Panc1 (cell line): ENCODE data around the gene NAT10. TPM values are rescaled to one million over a fixed set of nuclear protein-coding genes. Genes with fewer than 3 reads are reported as not detected.

Experiments
- ATAC-seq: fragments of 200-7000 bp; cut with Tn5 transposase; 2 replicates; pipeline ENCODE4 v1.9.1; 2020; ENCODE audit warnings: mild to moderate bottlenecking, moderate library complexity
- BruUV-seq: library from RNA; stranded (reverse); fragments of 400-500 nt; replicated peaks from 2 replicates; lab custom pipeline; 2021; lab: Mats Ljungman, UMichigan
- CTCF ChIA-PET: fragments of 300-600 bp; sonication (Branson Sonifier 250); formaldehyde crosslinking; loops from one replicate; lab custom pipeline; 2022; ENCODE audit warnings: antibody characterized with exemption; lab: Charles Lee
- POLR2A ChIA-PET: fragments of 300-600 bp; sonication (Branson Sonifier 250); formaldehyde crosslinking; loops from one replicate; lab custom pipeline; 2022; ENCODE audit warnings: antibody characterized with exemption; lab: Charles Lee
- DNase-seq: peaks from one replicate; pipeline ENCODE4 v3.0.0-alpha.2; 2010; ENCODE audit warnings: low read depth, low spot score
- H3K27ac ChIP-seq: 2 replicates; pipeline ENCODE4 v1.5.1; 2011; ENCODE audit warnings: mild to moderate bottlenecking, low read length, inconsistent platforms
- H3K27me3 ChIP-seq: fragments of 200-500 bp; sonication (Bioruptor generic); 2 replicates; pipeline ENCODE4 v1.6.0; 2014; ENCODE audit warnings: low read length, inconsistent platforms; ENCODE audit not compliant: control insufficient read depth, insufficient read depth
- H3K36me3 ChIP-seq: fragments of 200-500 bp; sonication (Bioruptor generic); 2 replicates; pipeline ENCODE4 v1.5.1; 2014; ENCODE audit warnings: inconsistent platforms, mild to moderate bottlenecking, low read length, moderate library complexity; ENCODE audit not compliant: control insufficient read depth, insufficient read depth
- H3K4me1 ChIP-seq: 2 replicates; pipeline ENCODE4 v1.5.1; 2011; ENCODE audit warnings: inconsistent platforms, mild to moderate bottlenecking, low read length, moderate library complexity; ENCODE audit not compliant: control insufficient read depth, insufficient read depth
- H3K4me3 ChIP-seq, 2 experiments: 2 replicates each; pipeline ENCODE4 v1.5.1; 2011 to 2012; ENCODE audit warnings: low read depth in 2 of 2, low read length in 2 of 2, mild to moderate bottlenecking in 2 of 2, inconsistent platforms in 1 of 2, moderate library complexity in 1 of 2
- H3K9me3 ChIP-seq: fragments of 200-500 bp; sonication (Bioruptor generic); 2 replicates; pipeline ENCODE4 v1.5.1; 2014; ENCODE audit warnings: low read depth, mild to moderate bottlenecking, inconsistent platforms, low read length, moderate library complexity; ENCODE audit not compliant: control insufficient read depth, insufficient read depth
- POLR2AphosphoS5 ChIP-seq: IDR thresholded peaks from 2 replicates; pipeline ENCODE4 v1.6.1; 2012; ENCODE audit warnings: mild to moderate bottlenecking, low read depth, low read length, moderate library complexity
- SIN3A ChIP-seq: IDR thresholded peaks from 2 replicates; pipeline ENCODE4 v1.6.1; 2012; ENCODE audit warnings: low read depth, mild to moderate bottlenecking, low read length, moderate library complexity, borderline replicate concordance; ENCODE audit not compliant: insufficient read depth
- TCF7L2 ChIP-seq: IDR thresholded peaks from 2 replicates; pipeline ENCODE4 v1.6.1; 2011; ENCODE audit warnings: mild to moderate bottlenecking, low read depth, low read length, inconsistent platforms
- in situ Hi-C: cut with HindIII; loops from 2 replicates; pipeline ENCODE4 v1.10.0; 2016; ENCODE audit warnings: low sequenced_read_pairs, low pct_unique_long_range_greater_than_20kb
- intact Hi-C: fragments of 100-400 bp; cut with micrococcal nuclease; formaldehyde crosslinking; loops from one replicate; pipeline ENCODE4 v1.10.0; 2022; ENCODE audit not compliant: unreplicated experiment
- total RNA-seq: library from RNA; stranded (reverse); gene quantifications from one replicate; pipeline ENCODE4 v1.2.1, GENCODE V29; 2021; ENCODE audit not compliant: unreplicated experiment
- TF ChIP-seq, protein P1 (sequence below), 2 experiments: IDR thresholded peaks; 2 replicates each; pipeline ENCODE4 v1.6.1; 2011 to 2012; ENCODE audit warnings: low read depth in 2 of 2, control low read depth in 1 of 2, low read length in 1 of 2, mild to moderate bottlenecking in 1 of 2, moderate library complexity in 1 of 2; ENCODE audit not compliant: insufficient read depth in 1 of 2
- TF ChIP-seq, protein P2 (sequence below): fragments of 450-650 bp; IDR thresholded peaks from 2 replicates; pipeline ENCODE4 v1.5.1; 2017; ENCODE audit warnings: mild to moderate bottlenecking

The NAT10 gene
- total RNA-seq, 1 experiment from 2014 or later, result 64.9 TPM

DNA sequence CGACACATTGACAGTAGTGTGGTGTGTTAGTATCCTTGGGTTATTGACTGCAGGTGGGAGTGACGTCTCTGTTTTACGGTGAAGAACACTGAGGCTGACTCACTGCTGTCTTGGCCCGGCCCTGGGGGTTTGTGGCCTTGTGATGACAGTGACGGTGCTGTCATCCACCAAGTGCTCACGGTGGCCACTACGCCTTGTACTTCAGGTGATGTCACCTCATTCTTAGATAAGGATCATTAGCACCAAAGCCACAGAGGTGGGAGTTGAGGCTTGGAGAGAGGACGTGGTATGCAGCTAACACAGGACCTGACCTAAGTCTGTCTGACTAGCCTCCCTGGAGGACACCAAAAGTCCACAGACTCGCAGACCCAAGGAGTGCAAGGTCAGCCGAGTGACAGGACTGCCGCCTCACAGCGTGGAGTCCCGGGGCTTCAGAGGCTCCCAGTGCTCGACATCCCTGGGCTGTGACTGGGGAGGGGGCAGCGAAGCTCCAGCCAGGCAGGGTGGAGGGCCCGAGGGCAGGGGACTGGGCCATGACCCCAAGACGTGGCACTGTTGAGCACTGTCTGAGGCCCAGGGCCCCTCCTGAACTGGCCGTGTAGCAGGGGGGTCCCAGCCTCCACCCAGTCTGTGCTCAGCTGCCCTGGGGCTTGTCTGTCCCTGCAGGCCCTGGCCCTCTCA, 56.5 kb downstream of the NAT10 start:
- ATAC-seq (no peak), DNase-seq (no peak)
- intact Hi-C loops (no loop called here), in situ Hi-C loops (no loop called here)
- TF ChIP-seq POLR2AphosphoS5, result no peak
- TF ChIP-seq, protein P1, sequence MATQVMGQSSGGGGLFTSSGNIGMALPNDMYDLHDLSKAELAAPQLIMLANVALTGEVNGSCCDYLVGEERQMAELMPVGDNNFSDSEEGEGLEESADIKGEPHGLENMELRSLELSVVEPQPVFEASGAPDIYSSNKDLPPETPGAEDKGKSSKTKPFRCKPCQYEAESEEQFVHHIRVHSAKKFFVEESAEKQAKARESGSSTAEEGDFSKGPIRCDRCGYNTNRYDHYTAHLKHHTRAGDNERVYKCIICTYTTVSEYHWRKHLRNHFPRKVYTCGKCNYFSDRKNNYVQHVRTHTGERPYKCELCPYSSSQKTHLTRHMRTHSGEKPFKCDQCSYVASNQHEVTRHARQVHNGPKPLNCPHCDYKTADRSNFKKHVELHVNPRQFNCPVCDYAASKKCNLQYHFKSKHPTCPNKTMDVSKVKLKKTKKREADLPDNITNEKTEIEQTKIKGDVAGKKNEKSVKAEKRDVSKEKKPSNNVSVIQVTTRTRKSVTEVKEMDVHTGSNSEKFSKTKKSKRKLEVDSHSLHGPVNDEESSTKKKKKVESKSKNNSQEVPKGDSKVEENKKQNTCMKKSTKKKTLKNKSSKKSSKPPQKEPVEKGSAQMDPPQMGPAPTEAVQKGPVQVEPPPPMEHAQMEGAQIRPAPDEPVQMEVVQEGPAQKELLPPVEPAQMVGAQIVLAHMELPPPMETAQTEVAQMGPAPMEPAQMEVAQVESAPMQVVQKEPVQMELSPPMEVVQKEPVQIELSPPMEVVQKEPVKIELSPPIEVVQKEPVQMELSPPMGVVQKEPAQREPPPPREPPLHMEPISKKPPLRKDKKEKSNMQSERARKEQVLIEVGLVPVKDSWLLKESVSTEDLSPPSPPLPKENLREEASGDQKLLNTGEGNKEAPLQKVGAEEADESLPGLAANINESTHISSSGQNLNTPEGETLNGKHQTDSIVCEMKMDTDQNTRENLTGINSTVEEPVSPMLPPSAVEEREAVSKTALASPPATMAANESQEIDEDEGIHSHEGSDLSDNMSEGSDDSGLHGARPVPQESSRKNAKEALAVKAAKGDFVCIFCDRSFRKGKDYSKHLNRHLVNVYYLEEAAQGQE (IDR thresholded peaks at IDR 0.05; ENCODE audit: insufficient read depth in 1 of 2, low read depth in 2 of 2, low read length in 1 of 2), result peak in 1 of 2 experiments; percentile 5; a peak in 1 of 4 replicates
- ChIA-PET CTCF (no interaction called here), POLR2A (no interaction called here)
- Histone ChIP-seq H3K4me3 (no peak overlapping the region), H3K27me3 (no peaks in the 10 kb centered on the region), H3K9me3 (no peaks in the 10 kb centered on the region), H3K27ac (no peak overlapping the region), H3K4me1 (no peaks in the 10 kb centered on the region), H3K36me3 (no peaks in the 10 kb centered on the region)
- no TSS peak for BruUV-seq

DNA sequence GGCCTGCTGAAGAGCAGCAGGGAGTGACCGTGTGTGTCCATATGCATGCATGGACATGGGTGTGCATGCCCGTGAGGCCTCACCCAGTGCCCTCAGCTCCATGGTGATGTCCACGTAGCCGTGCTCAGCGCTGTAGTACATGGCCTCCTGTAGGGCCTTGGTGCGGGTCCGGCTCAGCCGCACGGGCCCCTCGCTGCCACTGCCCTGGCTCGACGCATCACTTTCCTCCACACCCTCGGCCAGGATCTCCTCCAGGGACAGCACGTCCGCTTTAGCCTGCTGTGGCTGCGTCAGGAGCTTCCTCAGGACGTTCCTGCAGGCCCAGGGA, 57.0 kb downstream of the NAT10 start:
- BruUV-seq, result no TSS peak
- H3K4me3 ChIP-seq, result no peak overlapping the region
- no peaks in the 10 kb centered on the region for H3K4me1 ChIP-seq
- no peak overlapping the region for H3K27ac ChIP-seq
- DNase-seq (no peak), ATAC-seq (0 out of 2 replicates have a peak, but pooled peaks have one; percentile 16)
- intact Hi-C loops (no loop called here), in situ Hi-C loops (no loop called here)
- POLR2A ChIA-PET, result no interaction called here
- H3K9me3 ChIP-seq, result no peaks in the 10 kb centered on the region
- CTCF ChIA-PET, result no interaction called here
- no peaks in the 10 kb centered on the region for H3K36me3 ChIP-seq
- TF ChIP-seq, protein P2, sequence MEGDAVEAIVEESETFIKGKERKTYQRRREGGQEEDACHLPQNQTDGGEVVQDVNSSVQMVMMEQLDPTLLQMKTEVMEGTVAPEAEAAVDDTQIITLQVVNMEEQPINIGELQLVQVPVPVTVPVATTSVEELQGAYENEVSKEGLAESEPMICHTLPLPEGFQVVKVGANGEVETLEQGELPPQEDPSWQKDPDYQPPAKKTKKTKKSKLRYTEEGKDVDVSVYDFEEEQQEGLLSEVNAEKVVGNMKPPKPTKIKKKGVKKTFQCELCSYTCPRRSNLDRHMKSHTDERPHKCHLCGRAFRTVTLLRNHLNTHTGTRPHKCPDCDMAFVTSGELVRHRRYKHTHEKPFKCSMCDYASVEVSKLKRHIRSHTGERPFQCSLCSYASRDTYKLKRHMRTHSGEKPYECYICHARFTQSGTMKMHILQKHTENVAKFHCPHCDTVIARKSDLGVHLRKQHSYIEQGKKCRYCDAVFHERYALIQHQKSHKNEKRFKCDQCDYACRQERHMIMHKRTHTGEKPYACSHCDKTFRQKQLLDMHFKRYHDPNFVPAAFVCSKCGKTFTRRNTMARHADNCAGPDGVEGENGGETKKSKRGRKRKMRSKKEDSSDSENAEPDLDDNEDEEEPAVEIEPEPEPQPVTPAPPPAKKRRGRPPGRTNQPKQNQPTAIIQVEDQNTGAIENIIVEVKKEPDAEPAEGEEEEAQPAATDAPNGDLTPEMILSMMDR, result no peak
- TF ChIP-seq POLR2AphosphoS5, result peak; percentile 6; the same call in 1 of the 2 replicates
- H3K27me3 ChIP-seq, result no peaks in the 10 kb centered on the region

DNA sequence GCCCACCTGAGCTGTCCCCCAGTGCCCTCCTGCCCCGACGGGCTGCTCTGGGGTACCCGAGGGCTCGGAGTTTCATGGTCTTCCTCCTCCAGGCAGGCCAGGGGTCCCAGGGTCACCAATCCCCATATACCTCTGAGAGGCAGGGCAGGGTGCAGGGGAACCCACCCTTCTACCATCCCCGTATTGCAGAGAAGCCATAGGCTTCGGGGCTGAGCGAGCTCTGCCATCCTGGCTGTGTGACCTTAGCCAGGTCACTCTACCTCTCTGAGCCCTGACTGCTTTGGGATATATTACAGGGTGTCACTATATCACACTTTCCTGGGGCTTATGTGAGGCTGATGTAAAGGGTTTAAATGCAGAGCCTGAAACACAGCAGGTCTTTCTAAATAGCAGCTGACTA, 57.4 kb downstream of the NAT10 start:
- ATAC-seq, result no peak
- POLR2A ChIA-PET, result no interaction called here
- Histone ChIP-seq H3K4me3 (no peak overlapping the region), H3K4me1 (no peaks in the 10 kb centered on the region), H3K27me3 (no peaks in the 10 kb centered on the region), H3K36me3 (no peaks in the 10 kb centered on the region), H3K9me3 (no peaks in the 10 kb centered on the region), H3K27ac (no peak overlapping the region)
- intact Hi-C loops, result no loop called here
- no peak for DNase-seq
- in situ Hi-C loops, result no loop called here
- TF ChIP-seq, protein P1 (IDR thresholded peaks at IDR 0.05; ENCODE audit: insufficient read depth in 1 of 2, low read depth in 2 of 2, low read length in 1 of 2), result no peak
- TF ChIP-seq POLR2AphosphoS5 (no peak), SIN3A (no peak), TCF7L2 (no peak)
- TF ChIP-seq, protein P2, result no peak
- BruUV-seq, result no TSS peak
- CTCF ChIA-PET, result no interaction called here
